Hepatic stellate cell (primary cell): ENCODE measurements around the gene ZNF674.

ENCODE experiments used
- DNase-seq: peaks from one replicate; pipeline ENCODE4 v3.0.0; 2011; ENCODE audit warnings: low spot score

Gene ZNF674

GRCh38 chrX:46545111-46546005 lies at the start of gene ZNF674:
ZNF674 (minus strand) TSS chrX:46545421; CDS start chrX:46542087, 3,334 bp downstream.
- peak; percentile 78 for DNase-seq

- DNase-seq = no peak
Observed at GRCh38 chrX:46589977-46590723, 44.9 kb upstream of the ZNF674 start.

DNA sequence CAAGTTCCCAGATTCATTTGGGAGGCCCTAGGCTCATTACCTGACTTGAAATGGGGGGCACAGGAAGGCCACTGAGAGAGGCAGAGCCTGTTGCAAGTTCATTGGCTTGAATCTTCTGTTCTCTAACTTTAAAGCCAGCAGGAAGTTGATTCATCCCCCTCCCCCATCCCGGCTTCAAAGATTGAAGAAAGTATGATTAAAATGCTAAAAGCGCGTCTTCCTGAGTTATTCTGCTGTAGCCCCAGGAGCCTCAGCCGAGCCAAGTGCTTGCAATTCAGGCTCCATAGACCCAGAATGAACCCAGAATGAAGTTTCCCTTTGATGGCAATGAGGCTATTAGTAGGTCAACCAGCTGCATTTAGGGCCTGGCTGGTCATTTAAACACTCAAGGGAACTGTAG lies 43.0 kb upstream of the ZNF674 start:
- no peak for DNase-seq

- DNase-seq = no peak
Observed at GRCh38 chrX:46587753-46588171, 42.5 kb upstream of the ZNF674 start.

GRCh38 chrX:46587158-46587557 lies 41.9 kb upstream of the ZNF674 start:
- DNase-seq = no peak

DNA sequence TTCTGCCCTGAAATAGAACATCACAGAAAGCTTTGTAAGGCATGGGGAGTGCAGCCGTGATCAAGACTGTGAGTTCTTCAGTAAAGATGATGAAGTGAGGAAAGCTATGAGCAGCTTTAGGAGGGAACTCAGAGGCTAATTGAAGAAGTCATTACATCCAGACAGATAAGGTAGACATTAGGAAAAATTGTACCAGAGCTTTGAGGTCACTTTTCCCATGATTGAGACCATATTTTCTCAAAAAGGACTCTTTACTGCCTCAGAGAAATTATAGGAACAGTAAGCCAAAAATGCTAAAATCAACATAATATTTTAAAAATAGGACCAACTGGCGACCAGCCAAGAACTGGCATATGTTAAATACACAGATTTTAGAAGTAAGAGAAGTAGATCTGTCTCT lies 39.5 kb upstream of the ZNF674 start:
- DNase-seq = no peak

- peak; percentile 45 for DNase-seq
Observed at GRCh38 chrX:46582966-46583365, 37.7 kb upstream of the ZNF674 start.

GRCh38 chrX:46582325-46582724 lies 37.1 kb upstream of the ZNF674 start:
- DNase-seq = peak; percentile 32

DNA sequence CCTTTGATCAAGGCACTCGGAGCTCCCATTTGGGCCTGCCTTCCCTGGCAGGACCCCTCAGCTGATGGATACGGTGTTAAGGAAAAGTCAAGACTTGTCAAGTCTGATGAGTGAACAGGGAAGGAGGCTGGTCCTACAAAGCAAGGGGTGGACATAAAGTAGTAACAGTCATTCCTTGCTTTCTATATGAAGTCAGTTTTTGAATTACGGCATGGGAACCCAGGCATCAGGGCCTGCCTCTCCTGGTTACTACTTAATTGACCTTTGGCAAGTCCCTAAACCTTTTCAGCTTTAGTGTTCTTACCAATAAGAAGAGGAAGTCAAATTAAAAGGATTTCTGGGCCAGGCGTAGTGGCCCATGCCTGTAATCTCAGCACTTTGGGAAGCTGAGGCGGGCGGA lies 35.4 kb upstream of the ZNF674 start:
- no peak for DNase-seq

DNA sequence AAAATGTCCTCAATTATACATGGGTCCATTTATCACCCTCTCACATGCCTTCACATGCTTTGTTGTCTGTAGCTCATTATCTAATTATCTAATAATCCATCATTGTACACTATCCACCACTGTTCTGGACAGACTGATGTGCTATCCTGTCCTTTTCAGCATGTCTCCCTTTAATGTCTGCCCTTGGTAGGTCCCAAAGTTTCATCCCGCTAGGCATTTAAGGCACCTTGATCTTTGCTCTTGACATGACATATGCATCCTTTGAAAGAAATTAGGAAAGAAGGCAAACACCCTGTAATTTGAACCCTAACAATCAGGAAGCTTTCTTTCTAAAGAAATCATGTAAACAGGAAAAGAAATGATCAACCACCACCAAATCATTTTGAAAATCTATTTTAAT lies 34.0 kb upstream of the ZNF674 start:
- DNase-seq = no peak

DNA sequence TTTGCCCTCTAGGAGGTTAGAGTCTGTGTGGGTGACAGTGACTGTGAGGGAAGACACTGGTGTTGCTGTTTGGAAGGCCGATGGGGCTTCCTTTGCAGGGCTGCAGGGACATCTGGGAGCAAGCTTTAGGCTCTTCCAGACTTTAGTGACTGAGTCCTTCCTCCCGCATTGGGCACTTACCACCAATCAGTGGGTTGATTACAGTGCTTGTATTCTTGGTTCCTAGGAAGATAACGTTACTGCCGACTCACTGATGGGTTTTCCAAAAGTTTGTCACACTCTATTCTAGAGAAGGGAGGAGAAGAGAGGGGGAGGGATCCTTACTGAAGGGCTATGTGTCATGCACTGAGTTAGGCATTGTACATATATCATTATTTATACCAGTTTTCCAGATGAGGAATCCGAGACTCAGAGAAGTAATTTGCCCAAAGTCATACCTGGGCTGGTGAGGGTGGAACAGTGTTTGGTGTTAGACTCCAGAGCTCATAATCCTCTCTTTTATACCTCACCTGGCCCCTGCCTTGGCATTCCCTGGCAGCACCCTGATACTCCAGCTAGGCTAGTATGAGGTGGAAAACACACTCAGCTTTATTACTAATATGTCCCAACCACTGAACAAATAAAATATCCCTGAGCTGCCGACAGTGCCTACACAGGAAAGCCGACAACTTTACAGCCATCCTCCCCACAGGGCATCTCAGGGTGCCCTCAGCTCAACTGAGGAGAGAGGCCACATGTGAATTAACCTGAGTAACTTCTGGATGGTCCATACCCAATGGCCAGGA lies 32.2 kb upstream of the ZNF674 start:
- DNase-seq = peak; percentile 44

DNA sequence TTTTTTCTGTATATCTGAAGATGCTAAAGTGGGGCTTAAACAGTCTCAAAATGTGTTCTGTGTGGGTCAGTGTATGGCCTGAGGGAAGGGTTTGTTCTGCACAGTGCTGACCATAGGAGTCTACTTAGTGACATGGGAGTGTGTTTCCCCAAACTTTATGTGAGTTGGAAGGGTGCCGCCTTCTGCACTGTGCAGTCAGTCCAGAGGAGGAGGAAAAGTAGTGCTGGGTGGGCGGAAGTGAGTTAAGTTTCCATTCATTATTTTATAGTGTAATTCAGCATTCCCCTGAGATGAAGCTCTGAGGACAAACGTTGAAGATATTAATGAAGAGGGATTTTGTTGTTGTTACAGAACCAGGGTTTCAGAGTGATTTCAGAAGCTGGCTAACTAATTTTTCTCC lies 31.2 kb upstream of the ZNF674 start:
- no peak for DNase-seq

DNA sequence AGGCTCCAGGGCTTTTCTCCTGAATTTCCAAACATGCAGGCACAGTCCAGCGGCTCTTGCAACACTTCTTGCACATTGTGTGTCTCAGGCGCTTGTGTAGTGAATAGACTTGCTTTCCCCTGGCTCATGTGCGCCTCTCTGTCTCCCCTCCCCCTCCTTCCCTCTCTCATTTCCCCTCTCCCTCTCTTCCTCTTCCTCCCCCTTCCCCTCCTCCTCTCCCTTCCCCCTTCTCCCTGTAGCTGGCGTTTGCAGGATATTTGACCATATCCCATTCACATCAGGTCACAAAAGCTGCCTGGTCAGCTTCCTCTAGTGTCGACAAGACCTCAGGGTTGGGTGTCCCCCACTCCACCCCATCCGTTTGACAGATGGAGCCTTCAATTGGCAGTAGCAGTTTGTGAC lies 30.8 kb upstream of the ZNF674 start:
- no peak for DNase-seq

DNA sequence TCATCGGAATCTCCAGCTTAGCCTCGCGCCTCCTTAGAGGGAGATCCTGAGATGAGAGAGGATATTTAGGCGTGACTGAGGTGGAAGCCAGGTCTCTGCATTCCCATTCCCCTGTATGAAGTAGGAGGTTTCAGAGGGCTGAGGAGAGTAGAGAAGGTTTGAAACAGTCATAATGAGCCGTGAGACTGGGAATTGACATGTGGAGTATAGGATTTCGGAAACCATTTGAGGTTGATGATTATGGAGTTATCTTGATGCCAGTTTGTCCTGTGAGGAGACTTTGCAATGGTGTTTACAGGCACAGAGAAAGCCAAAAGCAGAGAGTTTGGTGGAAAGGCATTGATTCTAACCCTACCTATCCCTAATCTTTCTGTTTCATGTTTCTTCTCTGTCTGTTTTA lies 30.4 kb upstream of the ZNF674 start:
- DNase-seq = no peak

DNA sequence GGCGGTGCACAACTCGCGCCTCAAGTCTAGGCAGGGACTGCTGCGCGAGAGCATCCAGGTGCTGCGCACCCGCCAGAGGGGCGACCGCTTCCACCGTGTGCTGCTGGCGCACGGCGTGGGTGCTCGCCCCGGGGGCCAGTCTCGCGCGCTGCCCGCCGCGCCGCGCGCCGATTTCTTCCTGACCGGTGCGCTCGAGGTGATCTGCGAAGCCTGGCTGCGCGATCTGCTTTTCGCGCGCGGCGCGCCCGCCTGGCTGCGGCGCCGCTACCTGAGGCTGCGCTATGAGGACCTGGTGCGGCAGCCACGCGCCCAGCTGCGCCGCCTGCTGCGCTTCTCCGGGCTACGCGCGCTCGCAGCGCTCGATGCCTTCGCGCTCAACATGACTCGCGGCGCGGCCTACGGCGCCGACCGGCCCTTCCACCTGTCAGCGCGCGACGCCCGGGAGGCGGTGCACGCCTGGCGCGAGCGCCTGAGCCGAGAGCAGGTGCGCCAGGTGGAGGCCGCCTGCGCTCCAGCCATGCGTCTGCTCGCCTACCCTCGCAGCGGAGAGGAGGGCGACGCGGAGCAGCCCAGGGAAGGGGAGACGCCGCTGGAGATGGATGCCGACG lies 29.7 kb upstream of the ZNF674 start:
- DNase-seq = no peak

DNA sequence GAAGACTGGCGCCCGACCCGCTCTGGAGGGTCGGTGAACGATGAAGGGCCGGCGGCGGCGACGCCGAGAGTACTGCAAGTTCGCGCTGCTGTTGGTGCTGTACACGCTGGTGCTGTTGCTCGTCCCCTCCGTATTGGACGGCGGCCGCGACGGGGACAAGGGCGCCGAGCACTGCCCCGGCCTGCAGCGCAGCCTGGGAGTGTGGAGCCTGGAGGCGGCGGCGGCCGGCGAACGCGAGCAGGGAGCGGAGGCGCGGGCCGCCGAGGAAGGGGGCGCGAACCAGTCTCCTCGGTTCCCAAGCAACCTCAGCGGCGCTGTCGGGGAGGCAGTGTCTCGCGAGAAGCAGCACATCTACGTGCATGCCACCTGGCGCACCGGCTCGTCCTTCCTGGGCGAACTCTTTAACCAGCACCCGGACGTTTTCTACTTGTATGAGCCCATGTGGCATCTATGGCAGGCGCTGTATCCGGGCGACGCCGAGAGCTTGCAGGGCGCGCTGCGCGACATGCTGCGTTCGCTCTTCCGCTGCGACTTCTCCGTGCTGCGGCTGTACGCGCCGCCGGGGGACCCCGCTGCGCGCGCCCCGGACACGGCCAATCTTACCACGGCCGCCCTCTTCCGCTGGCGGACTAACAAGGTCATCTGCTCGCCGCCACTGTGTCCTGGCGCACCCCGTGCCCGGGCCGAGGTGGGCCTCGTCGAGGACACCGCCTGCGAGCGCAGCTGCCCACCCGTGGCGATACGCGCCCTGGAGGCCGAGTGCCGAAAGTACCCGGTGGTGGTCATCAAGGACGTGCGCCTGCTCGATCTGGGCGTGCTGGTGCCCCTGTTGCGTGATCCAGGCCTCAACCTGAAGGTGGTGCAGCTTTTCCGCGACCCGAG lies 28.9 kb upstream of the ZNF674 start:
- peak; percentile 27 for DNase-seq

- DNase-seq = peak; percentile 61
Observed at GRCh38 chrX:46573331-46573891, 28.2 kb upstream of the ZNF674 start, which contains the start of gene CHST7. CHST7 (plus strand) TSS chrX:46573765; CDS start chrX:46573932, 167 bp downstream.

GRCh38 chrX:46572340-46572936 lies 27.2 kb upstream of the ZNF674 start:
- DNase-seq = no peak

- no peak for DNase-seq
Observed at GRCh38 chrX:46571423-46572339, 26.5 kb upstream of the ZNF674 start.
